Gastrocnemius medialis (tissue), 4 donors: ENCODE data around the gene CCDC194.

Experiments
- CTCF ChIP-seq, 5 experiments: fragments of 450-650 bp in 3 of 5; fragments of 200-600 bp in 2 of 5; sonication (generic) in 2 of 5; IDR thresholded peaks in 4 of 5; conservative IDR thresholded peaks in 1 of 5; 1 replicate in 4 of 5; 2 replicates in 1 of 5; pipeline ENCODE4 v1.5.1; 2016 to 2019; ENCODE audit warnings: antibody characterized with exemption in 5 of 5, mild to moderate bottlenecking in 3 of 5, moderate library complexity in 3 of 5
- POLR2A ChIP-seq, 2 donors: fragments of 450-650 bp; IDR thresholded peaks; one replicate each; pipeline ENCODE4 v1.6.1; 2017; ENCODE audit warnings: antibody characterized with exemption in 2 of 2, mild to moderate bottlenecking in 2 of 2, moderate library complexity in 2 of 2

- TF ChIP-seq CTCF (IDR thresholded peaks at IDR 0.05 in 4 of 5, conservative IDR thresholded peaks at IDR 0.05 in 1 of 5) (peak in 1 of 5 experiments; percentile 11), POLR2A (IDR thresholded peaks at IDR 0.05) (no peak)
Measured at GRCh38 chr19:17424743-17425365, 30.9 kb upstream of the CCDC194 start.
